SK-N-SH treated with all-trans-retinoic acid at 6 μM for 48 hours (cell line): ENCODE measurements around the gene MRPL16.

Experiments
- ATAC-seq: fragments of 200-7000 bp; cut with Tn5 transposase; 3 replicates; pipeline ENCODE4 v1.9.1; 2020; ENCODE audit warnings: mild to moderate bottlenecking, moderate library complexity
- ARNTL ChIP-seq: fragments of 450-650 bp; formaldehyde crosslinking; IDR thresholded peaks from 2 replicates; pipeline ENCODE4 v1.5.0; 2020; ENCODE audit warnings: low read depth, mild to moderate bottlenecking, moderate library complexity, borderline replicate concordance
- BACH2 ChIP-seq: fragments of 250-450 bp; sonication (Bioruptor Pico); IDR thresholded peaks from 2 replicates; pipeline ENCODE4 v1.9.0; 2021; ENCODE audit warnings: mild to moderate bottlenecking, borderline replicate concordance
- CREB5 ChIP-seq: fragments of 250-450 bp; sonication (Bioruptor Pico); IDR thresholded peaks from 2 replicates; pipeline ENCODE4 v1.5.1; 2020; ENCODE audit warnings: low read depth, mild to moderate bottlenecking, moderate library complexity
- CSDC2 ChIP-seq: fragments of 250-450 bp; sonication (Bioruptor Pico); IDR thresholded peaks from 2 replicates; pipeline ENCODE4 v1.5.0; 2020; ENCODE audit warnings: mild to moderate bottlenecking, moderate library complexity
- ESRRG ChIP-seq: fragments of 250-450 bp; sonication (Bioruptor Pico); IDR thresholded peaks from 2 replicates; pipeline ENCODE4 v1.6.1; 2021; ENCODE audit warnings: mild to moderate bottlenecking
- GLIS3 ChIP-seq: fragments of 250-450 bp; sonication (Bioruptor Pico); IDR thresholded peaks from 2 replicates; pipeline ENCODE4 v1.5.0; 2020; ENCODE audit warnings: mild to moderate bottlenecking, moderate library complexity
- ISL1 ChIP-seq: fragments of 250-450 bp; sonication (Bioruptor Pico); IDR thresholded peaks from 2 replicates; pipeline ENCODE4 v2.1.2; 2022; ENCODE audit warnings: mild to moderate bottlenecking, moderate library complexity
- OSR1 ChIP-seq: fragments of 250-450 bp; sonication (Bioruptor Pico); IDR thresholded peaks from 2 replicates; pipeline ENCODE4 v1.8.0; 2022; ENCODE audit warnings: moderate library complexity, mild to moderate bottlenecking, inconsistent platforms
- PPARA ChIP-seq: fragments of 250-450 bp; sonication (Bioruptor Pico); IDR thresholded peaks from 2 replicates; pipeline ENCODE4 v1.5.0; 2020; ENCODE audit warnings: mild to moderate bottlenecking, borderline replicate concordance
- RARB ChIP-seq: fragments of 250-450 bp; sonication (Bioruptor Pico); IDR thresholded peaks from 2 replicates; pipeline ENCODE4 v1.8.0; 2021; ENCODE audit warnings: mild to moderate bottlenecking, moderate library complexity
- SNAI2 ChIP-seq: fragments of 250-450 bp; sonication (Bioruptor Pico); IDR thresholded peaks from 2 replicates; pipeline ENCODE4 v1.5.0; 2020; ENCODE audit warnings: mild to moderate bottlenecking, moderate library complexity
- TCF4 ChIP-seq: fragments of 250-450 bp; sonication (Bioruptor Pico); IDR thresholded peaks from 2 replicates; pipeline ENCODE4 v1.8.0; 2021; ENCODE audit warnings: mild to moderate bottlenecking, moderate library complexity, borderline replicate concordance
- TOX ChIP-seq: fragments of 250-450 bp; sonication (Bioruptor Pico); IDR thresholded peaks from 2 replicates; pipeline ENCODE4 v1.8.0; 2021; ENCODE audit warnings: mild to moderate bottlenecking, moderate library complexity, borderline replicate concordance
- ZFP3 ChIP-seq: fragments of 250-450 bp; sonication (Bioruptor Pico); IDR thresholded peaks from 2 replicates; pipeline ENCODE4 v1.5.0; 2020; ENCODE audit warnings: mild to moderate bottlenecking, moderate library complexity
- ZFP30 ChIP-seq: fragments of 450-650 bp; formaldehyde crosslinking; IDR thresholded peaks from 2 replicates; pipeline ENCODE4 v1.5.0; 2022; ENCODE audit warnings: mild to moderate bottlenecking, moderate library complexity
- ZNF565 ChIP-seq: fragments of 450-650 bp; formaldehyde crosslinking; conservative IDR thresholded peaks from 2 replicates; pipeline ENCODE4 v1.5.0; 2020; ENCODE audit warnings: low read depth, mild to moderate bottlenecking, moderate library complexity
- ZNF70 ChIP-seq: fragments of 450-650 bp; formaldehyde crosslinking; IDR thresholded peaks from 2 replicates; pipeline ENCODE4 v1.5.0; 2020; ENCODE audit warnings: mild to moderate bottlenecking, moderate library complexity
- ZNF8 ChIP-seq: fragments of 450-650 bp; formaldehyde crosslinking; IDR thresholded peaks from 2 replicates; pipeline ENCODE4 v1.5.0; 2020; ENCODE audit warnings: mild to moderate bottlenecking, moderate library complexity
- TF ChIP-seq, protein P1 (sequence below): fragments of 250-450 bp; sonication (Bioruptor Pico); IDR thresholded peaks from 2 replicates; pipeline ENCODE4 v1.8.0; 2020; ENCODE audit warnings: mild to moderate bottlenecking, moderate library complexity, borderline replicate concordance
- TF ChIP-seq, protein P2 (sequence below): fragments of 250-450 bp; sonication (Bioruptor Pico); IDR thresholded peaks from 2 replicates; pipeline ENCODE4 v1.5.1; 2021; ENCODE audit warnings: mild to moderate bottlenecking, moderate library complexity
- TF ChIP-seq, protein P3 (sequence below): fragments of 250-450 bp; sonication (Bioruptor Pico); IDR thresholded peaks from 2 replicates; pipeline ENCODE4 v1.5.0; 2020; ENCODE audit warnings: mild to moderate bottlenecking, moderate library complexity

Gene MRPL16

GRCh38 chr11:59812220-59812619 lies 1.6 kb upstream of the MRPL16 start:
- TF ChIP-seq TCF4 (CRISPR knock-in tag) (no peak), ARNTL (CRISPR knock-in tag) (no peak), GLIS3 (CRISPR knock-in tag) (no peak), CREB5 (CRISPR knock-in tag) (no peak), ESRRG (CRISPR knock-in tag) (no peak), RARB (no peak), CSDC2 (CRISPR knock-in tag) (no peak), TOX (CRISPR knock-in tag) (no peak), ISL1 (no peak), OSR1 (CRISPR knock-in tag) (no peak)
- TF ChIP-seq, protein P1, sequence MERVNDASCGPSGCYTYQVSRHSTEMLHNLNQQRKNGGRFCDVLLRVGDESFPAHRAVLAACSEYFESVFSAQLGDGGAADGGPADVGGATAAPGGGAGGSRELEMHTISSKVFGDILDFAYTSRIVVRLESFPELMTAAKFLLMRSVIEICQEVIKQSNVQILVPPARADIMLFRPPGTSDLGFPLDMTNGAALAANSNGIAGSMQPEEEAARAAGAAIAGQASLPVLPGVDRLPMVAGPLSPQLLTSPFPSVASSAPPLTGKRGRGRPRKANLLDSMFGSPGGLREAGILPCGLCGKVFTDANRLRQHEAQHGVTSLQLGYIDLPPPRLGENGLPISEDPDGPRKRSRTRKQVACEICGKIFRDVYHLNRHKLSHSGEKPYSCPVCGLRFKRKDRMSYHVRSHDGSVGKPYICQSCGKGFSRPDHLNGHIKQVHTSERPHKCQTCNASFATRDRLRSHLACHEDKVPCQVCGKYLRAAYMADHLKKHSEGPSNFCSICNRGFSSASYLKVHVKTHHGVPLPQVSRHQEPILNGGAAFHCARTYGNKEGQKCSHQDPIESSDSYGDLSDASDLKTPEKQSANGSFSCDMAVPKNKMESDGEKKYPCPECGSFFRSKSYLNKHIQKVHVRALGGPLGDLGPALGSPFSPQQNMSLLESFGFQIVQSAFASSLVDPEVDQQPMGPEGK: no peak
- TF ChIP-seq, protein P2, sequence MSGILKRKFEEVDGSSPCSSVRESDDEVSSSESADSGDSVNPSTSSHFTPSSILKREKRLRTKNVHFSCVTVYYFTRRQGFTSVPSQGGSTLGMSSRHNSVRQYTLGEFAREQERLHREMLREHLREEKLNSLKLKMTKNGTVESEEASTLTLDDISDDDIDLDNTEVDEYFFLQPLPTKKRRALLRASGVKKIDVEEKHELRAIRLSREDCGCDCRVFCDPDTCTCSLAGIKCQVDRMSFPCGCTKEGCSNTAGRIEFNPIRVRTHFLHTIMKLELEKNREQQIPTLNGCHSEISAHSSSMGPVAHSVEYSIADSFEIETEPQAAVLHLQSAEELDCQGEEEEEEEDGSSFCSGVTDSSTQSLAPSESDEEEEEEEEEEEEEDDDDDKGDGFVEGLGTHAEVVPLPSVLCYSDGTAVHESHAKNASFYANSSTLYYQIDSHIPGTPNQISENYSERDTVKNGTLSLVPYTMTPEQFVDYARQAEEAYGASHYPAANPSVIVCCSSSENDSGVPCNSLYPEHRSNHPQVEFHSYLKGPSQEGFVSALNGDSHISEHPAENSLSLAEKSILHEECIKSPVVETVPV (CRISPR knock-in tag): no peak
- TF ChIP-seq, protein P3, sequence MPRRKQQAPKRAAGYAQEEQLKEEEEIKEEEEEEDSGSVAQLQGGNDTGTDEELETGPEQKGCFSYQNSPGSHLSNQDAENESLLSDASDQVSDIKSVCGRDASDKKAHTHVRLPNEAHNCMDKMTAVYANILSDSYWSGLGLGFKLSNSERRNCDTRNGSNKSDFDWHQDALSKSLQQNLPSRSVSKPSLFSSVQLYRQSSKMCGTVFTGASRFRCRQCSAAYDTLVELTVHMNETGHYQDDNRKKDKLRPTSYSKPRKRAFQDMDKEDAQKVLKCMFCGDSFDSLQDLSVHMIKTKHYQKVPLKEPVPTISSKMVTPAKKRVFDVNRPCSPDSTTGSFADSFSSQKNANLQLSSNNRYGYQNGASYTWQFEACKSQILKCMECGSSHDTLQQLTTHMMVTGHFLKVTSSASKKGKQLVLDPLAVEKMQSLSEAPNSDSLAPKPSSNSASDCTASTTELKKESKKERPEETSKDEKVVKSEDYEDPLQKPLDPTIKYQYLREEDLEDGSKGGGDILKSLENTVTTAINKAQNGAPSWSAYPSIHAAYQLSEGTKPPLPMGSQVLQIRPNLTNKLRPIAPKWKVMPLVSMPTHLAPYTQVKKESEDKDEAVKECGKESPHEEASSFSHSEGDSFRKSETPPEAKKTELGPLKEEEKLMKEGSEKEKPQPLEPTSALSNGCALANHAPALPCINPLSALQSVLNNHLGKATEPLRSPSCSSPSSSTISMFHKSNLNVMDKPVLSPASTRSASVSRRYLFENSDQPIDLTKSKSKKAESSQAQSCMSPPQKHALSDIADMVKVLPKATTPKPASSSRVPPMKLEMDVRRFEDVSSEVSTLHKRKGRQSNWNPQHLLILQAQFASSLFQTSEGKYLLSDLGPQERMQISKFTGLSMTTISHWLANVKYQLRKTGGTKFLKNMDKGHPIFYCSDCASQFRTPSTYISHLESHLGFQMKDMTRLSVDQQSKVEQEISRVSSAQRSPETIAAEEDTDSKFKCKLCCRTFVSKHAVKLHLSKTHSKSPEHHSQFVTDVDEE (CRISPR knock-in tag): no peak
- no peak for ATAC-seq

GRCh38 chr11:59810911-59811259 lies 307 bp upstream of the MRPL16 start:
- ATAC-seq: no peak
- TF ChIP-seq TOX (CRISPR knock-in tag) (peak; percentile 41; the same call in 1 of the 2 replicates), SNAI2 (CRISPR knock-in tag) (peak; percentile 91; the same call in 1 of the 2 replicates), PPARA (CRISPR knock-in tag) (no peak)

DNA sequence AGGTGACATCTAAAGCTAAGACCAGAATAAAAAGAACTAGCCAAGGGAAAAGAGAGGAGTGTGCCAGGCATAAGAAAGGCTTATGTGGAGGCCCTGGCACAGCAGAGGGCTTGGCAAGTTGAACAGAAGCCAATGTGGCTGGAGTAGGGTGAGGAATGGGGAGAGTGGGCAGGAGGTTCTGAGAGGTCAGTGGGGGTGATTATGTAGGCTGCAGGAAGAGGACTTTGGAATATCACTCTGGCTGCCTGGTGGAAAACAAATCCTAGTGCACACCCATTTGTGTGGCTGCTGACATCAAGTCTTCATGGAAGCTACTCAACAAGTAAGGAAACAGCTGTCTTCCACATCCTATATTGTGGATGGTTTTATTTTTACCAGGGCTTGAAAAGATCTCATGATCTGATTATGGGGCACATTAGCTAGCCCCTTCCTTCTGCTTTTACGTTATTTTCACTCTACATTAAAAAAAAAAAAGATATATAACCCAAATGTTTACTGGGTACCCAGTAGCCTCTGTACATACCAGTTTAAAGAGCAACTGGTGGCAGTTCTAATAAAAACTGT lies 3.4 kb downstream of the MRPL16 start:
- no peak for ATAC-seq
- TF ChIP-seq SNAI2 (CRISPR knock-in tag) (no peak), GLIS3 (CRISPR knock-in tag) (no peak), CSDC2 (CRISPR knock-in tag) (no peak), ZNF70 (CRISPR knock-in tag) (no peak), ISL1 (no peak), ZFP30 (no peak), ZNF8 (CRISPR knock-in tag) (no peak), RARB (no peak), TOX (CRISPR knock-in tag) (no peak), BACH2 (CRISPR knock-in tag) (no peak), ZFP3 (CRISPR knock-in tag) (no peak), ESRRG (CRISPR knock-in tag) (no peak), ZNF565 (no peak), CREB5 (CRISPR knock-in tag) (no peak)
- TF ChIP-seq, protein P3 (CRISPR knock-in tag): no peak
- TF ChIP-seq, protein P2 (CRISPR knock-in tag): no peak
- TF ChIP-seq, protein P1: no peak
